Fibroblast of skin of abdomen (primary cell): ENCODE results near the gene DOP1B. TPM values are rescaled to one million over a fixed set of nuclear protein-coding genes. Genes with fewer than 3 reads are reported as not detected.
"Not testable (repeated sequence)": the region's sequence is repeated elsewhere in the genome, so short reads cannot be mapped to it uniquely, and the experiment has no call there.

Experiments used
- DNase-seq: peaks from one replicate; pipeline ENCODE4 v3.0.0-alpha.2; 2013
- polyA plus RNA-seq, 2 experiments: library from polyadenylated mRNA; unstranded; fragments of 120-200 nt; gene quantifications; one replicate each; pipeline ENCODE4 v1.2.1, GENCODE V29; 2013; ENCODE audit not compliant: insufficient read length in 2 of 2

Gene DOP1B
- 7.8 TPM for polyA plus RNA-seq (2013, experiment 1 of 2; ENCODE audit: insufficient read length)
- 8.1 TPM for polyA plus RNA-seq (2013, experiment 2 of 2; ENCODE audit: insufficient read length)

DNA sequence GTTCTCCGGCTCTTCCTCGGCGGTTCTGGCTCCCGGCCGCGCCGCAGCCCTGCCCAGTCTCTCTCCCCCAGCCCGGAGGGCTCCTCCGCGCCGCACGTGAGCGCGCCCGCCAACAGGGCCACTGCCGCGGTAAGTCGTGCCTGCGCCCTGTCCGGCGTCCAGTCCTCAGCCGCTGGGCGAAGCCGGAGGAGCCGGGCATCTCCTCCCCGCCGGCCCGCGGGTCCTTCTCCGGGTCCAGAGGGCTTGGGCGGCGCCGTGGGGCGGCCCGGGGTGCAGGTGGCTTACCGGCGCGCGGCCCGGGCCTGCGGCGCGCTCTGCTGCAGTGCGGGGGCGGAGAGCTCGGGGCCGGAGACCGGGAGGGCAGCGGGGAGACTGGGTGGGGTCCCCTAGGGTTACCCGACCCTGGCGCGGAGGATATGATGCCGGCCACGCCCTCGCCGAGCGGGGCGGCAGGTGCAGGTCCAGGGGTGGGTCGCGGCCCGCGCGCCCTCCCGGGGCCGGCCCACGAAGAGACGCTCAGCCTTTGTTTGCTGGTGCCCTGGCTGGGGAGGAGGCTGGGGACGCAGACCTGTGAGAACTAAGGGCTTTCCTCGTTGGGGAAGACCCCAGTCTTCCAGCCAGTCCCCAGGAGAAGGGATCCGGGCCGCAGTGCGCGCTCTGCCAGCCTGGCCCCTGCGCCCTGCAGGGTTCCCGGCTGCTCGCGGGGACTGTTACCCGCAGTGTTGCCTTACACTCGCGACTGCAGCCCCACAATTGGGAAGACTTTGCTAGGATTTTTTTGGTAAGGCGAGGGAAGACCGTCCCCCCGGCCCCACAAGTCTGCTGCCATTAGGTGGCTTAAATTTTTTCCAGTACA is at the start of gene DOP1B:
DOP1B (plus strand) TSS at position 10 of the 856 bp plus-strand sequence. CDS start 7,910 bp downstream, outside the sequence.
- no peak for DNase-seq

- no peak for DNase-seq
Observed at GRCh38 chr21:36109868-36110267, 46.8 kb upstream of the DOP1B start.

DNA sequence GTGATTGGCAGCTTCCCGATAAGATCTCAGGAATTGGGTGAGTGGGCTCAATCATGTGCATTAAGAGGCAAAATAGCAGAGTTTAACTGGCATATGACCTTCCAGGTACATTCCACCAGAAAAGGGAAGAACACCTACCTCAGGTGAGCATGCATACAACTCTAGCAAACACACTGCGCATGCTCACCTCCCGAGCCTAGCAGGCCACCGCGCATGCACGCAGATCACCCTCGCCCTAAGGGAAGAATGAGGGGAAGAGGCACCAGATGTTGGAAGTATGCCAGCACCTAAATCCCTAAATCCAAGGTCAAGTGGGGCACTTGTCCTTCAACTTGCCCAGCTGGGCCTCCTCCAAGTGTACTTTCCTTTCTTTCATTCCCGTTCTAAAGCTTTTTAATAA is 45.4 kb upstream of the DOP1B start:
- DNase-seq = no peak

- DNase-seq = no peak
Observed at GRCh38 chr21:36113647-36114428, 42.8 kb upstream of the DOP1B start.

- DNase-seq = no peak
Observed at GRCh38 chr21:36115138-36115730, 41.4 kb upstream of the DOP1B start.

DNA sequence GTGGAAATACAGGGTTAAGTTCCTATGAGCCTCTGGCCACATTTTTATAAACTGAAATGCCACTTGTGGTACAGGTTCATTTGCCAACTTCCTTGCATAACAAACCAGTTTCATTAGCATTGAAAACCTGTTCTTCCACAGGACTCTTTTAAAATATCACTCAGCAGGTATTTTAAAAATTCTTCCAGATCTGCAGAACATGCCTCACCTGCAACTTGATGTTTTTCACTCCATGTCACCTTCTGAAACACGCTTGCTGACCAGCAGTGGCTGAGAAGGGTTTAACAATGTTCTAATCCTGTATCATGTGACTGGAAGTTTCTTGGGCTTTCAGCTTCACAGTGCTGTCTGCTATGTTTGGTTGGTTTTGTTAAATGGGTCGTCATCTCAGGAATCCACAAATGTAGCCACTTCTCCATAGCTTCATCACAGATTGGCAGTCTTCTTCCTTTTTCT is 39.3 kb upstream of the DOP1B start:
- DNase-seq = no peak

- peak; percentile 5 for DNase-seq
Observed at GRCh38 chr21:36120304-36120888, 36.2 kb upstream of the DOP1B start.

DNA sequence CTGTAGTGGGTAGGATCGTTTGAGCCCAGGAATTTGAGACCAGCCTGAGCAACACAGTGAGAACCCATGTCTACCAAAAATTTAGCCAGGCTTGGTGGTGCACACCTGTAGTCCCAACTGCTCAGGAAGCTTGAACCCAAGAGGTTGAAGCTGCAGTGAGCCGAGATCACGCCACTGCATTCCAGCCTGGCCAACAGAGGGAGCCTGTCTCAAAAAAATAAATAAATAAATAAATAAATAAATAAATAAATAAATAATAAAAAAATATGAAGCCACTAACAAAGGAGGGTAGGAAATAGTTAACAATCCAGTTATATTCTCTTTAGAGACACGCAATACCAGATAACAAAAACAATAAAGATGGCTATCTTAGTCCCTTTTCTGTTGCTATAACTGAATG is 33.6 kb upstream of the DOP1B start:
- no peak for DNase-seq

GRCh38 chr21:36124395-36124794 is 32.2 kb upstream of the DOP1B start:
- no peak for DNase-seq

DNA sequence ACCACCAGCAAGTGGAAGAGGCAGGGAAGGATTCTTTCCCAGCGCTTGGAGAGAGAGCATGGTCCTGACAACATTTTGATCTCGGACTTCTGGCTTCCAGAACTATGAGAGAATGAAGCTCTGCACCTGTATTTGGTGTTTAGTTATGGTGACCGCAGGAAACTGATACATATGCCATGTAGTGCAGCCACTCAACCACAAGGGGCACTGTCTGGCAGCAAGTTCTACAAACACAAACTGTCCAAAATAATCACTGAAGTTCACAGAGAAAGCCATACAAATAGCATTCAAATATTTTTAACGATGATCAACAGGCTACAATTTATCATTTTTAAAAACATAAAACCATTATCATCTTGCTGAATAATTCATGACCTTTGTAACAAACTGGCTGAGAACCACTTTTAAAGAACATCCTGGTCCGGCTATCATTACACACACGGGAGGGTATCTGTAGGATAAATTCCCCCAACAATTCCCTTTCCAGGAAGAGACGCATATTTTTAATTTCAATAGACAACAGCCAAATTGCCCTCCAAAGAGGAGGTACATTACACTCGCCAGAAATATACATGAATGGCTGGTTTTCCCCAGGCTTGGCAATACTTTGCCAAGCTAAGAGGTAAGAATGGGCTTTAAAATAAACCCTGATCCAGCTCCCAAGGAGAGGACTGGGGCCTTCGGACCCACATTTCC is 31.0 kb upstream of the DOP1B start:
- DNase-seq = peak; percentile 39

DNA sequence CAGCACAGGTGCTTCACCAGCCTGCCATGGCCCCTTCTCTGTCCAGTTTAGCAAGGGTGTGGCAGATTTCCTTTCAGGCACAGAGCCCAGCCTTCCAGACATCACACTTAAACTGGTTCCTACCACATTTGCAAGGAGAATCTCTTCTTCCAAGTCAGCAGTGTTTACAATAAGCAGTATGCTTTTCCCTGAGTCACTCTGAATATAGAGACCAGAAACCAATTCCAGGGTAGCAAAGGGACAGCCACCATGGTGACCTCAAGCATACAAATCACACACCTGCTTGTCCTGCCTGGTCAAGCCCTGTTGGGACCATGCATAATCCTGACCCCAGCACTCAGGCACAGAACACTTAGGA is 30.4 kb upstream of the DOP1B start:
- no peak for DNase-seq

DNA sequence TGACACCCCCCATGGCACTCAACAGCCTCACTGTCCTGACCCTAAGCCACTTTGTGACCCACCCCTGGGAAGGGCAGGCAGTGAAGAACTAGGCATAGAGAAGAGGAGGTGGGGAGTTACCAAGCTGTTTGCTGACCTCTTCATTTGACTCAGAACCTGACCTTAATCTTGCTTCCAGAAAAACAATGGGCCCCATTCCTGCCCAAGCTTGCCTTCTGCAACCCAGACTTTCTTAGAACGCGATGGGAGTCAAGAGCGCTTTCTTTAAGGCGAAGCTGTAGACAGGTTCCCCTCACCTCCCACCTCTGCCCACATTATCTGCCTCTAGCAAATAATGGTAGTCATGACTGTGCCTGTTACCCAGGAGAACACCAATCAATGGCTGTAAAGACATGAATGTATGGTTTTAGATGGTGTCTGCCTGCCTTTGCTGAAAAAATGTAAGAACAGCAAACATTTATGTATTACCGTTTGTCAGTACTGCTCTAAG is 30.0 kb upstream of the DOP1B start:
- DNase-seq = no peak

DNA sequence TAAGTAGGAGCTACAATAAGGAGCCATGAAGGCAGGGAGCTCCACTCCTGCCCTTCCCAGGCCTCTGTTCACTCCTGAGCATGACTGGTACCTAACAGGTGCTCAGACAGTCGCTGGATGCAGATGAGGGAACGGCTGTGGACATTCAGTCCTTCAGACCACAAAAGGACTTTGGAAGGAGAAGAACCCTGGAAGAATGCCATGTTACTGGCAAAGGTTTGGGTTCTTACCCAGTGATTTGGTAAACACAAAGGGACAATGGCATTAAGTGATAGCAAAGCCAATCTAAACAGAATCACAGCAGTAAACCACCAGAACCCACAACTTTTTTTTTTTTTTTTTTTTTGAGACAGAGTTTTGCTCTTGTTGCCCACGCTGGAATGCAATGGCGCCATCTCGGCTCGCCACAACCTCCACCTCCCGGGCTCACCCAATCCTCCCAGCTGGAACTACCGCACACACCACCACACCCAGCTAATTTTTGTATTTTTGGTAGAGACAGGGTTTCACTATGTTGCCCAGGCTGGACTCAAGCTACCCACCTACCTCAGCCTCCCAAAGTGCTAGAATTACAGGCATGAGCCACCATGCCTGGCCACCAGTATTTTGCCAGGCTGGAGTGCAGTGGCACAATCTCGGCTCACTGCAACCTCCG is 29.2 kb upstream of the DOP1B start:
- DNase-seq = no peak

DNA sequence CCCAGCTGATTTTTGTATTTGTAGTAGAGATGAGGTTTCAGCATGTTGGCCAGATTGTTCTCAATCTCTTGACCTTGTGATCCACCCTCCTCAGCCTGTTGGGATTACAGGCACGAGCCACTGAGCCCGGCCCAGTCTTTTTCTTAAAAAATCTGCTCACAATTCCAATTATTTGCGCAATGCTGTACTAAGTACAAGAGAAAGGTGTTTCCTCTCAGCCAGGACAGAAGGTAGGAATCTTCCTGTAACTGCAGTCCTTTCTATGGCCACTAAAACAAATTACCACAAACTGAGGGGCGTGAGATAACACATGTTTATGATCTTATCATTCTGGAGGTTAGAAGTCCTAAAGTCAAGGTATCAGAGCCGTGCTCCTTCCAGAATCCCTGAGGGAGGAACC is 28.6 kb upstream of the DOP1B start:
- DNase-seq = no peak

DNA sequence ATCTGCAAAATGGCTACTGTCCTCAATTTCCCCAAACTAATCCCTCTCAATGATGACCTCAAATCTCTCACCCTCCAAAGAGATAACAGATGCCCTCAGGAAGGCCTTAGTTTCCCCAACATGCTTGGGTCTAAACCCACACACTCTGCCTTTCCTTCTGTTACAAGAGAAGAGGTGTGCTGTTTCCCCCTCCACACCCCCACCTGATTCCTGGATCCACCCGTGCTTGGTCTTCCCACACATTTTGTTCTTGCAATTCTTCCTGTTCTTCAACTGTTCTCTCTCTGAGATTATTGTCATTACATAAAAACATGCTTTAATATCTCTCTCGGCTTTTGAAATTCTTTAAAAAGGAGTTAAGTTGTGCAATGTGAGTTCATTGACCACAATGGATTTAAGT is 27.4 kb upstream of the DOP1B start:
- DNase-seq = no peak

DNA sequence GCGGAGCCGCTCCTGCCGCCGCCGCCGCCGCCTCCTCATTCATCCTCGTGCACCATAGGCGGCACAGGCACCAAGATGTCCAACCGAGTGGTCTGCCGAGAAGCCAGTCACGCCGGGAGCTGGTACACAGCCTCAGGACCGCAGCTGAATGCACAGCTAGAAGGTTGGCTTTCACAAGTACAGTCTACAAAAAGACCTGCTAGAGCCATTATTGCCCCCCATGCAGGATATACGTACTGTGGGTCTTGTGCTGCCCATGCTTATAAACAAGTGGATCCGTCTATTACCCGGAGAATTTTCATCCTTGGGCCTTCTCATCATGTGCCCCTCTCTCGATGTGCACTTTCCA is 26.2 kb upstream of the DOP1B start:
- DNase-seq = not testable (repeated sequence)

DNA sequence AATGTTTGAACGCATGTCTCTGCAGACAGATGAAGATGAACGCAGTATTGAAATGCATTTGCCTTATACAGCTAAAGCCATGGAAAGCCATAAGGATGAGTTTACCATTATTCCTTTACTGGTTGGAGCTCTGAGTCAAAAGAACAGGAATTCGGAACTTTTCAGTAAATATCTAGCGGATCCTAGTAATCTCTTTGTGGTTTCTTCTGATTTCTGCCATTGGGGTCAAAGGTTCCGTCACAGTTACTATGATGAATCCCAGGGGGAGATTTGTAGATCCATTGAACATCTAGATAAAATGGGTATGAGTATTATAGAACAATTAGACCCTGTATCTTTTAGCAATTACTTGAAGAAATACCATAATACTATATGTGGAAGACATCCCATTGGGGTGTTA is 25.8 kb upstream of the DOP1B start:
- DNase-seq = not testable (repeated sequence)

GRCh38 chr21:36132696-36133095 is 23.9 kb upstream of the DOP1B start:
- no peak for DNase-seq

GRCh38 chr21:36134803-36135390 is 21.7 kb upstream of the DOP1B start, which contains the start of gene CBR3:
Gene CBR3 (plus strand): TSS chr21:36135079. CDS start chr21:36135193, 114 bp downstream.
- DNase-seq = peak; percentile 47

GRCh38 chr21:36135391-36136102 is 21.1 kb upstream of the DOP1B start:
- peak; percentile 76 for DNase-seq
